Brain microvascular endothelial cell (primary cell): ENCODE results near the gene CLASP1.
"Not testable (repeated sequence)": the region's sequence is repeated elsewhere in the genome, so short reads cannot be mapped to it uniquely, and the experiment has no call there.

Experiments used
- DNase-seq: peaks from one replicate; pipeline ENCODE4 v3.0.0-alpha.2; 2020
- H3K27ac ChIP-seq: fragments of 250-450 bp; sonication (Bioruptor Pico); 2 replicates; pipeline ENCODE4 v1.5.1; 2020; ENCODE audit warnings: mild to moderate bottlenecking, moderate library complexity
- H3K27me3 ChIP-seq: fragments of 250-450 bp; sonication (Bioruptor Pico); replicated peaks from 2 replicates; pipeline ENCODE4 v1.5.1; 2020; ENCODE audit warnings: mild to moderate bottlenecking
- H3K36me3 ChIP-seq: fragments of 250-450 bp; sonication (Bioruptor Pico); replicated peaks from 2 replicates; pipeline ENCODE4 v1.5.1; 2020; ENCODE audit warnings: mild to moderate bottlenecking
- H3K4me3 ChIP-seq: 2 replicates; pipeline ENCODE4 v1.5.1; 2011; ENCODE audit warnings: low read depth, mild to moderate bottlenecking, control low read depth, low read length, moderate library complexity
- CTCF ChIP-seq: IDR thresholded peaks from 2 replicates; pipeline ENCODE4 v1.5.1; 2011; ENCODE audit warnings: low read depth, mild to moderate bottlenecking, moderate library complexity, low read length, control low read depth, inconsistent platforms; ENCODE audit errors: missing control alignments
- in situ Hi-C: cut with HindIII; loops from 2 replicates; pipeline ENCODE4 v1.10.0; 2017; ENCODE audit warnings: low sequenced_read_pairs, low pct_ligation_motif_present

The CLASP1 gene

GRCh38 chr2:121298476-121298875 lies 350.8 kb downstream of the CLASP1 start:
- in situ Hi-C loops: no loop called here
- no peaks in the 10 kb centered on the region for H3K27me3 ChIP-seq
- no peak overlapping the region for H3K4me3 ChIP-seq
- no peak for TF ChIP-seq CTCF
- no peak overlapping the region for H3K27ac ChIP-seq
- no peaks in the 10 kb centered on the region for H3K36me3 ChIP-seq
- no peak for DNase-seq

- H3K36me3 ChIP-seq, H3K27ac ChIP-seq, in situ Hi-C loops, H3K4me3 ChIP-seq, H3K27me3 ChIP-seq, DNase-seq: not testable (repeated sequence)
These were observed 351.4 kb downstream of the CLASP1 start for GRCh38 chr2:121297866-121298265.

GRCh38 chr2:121297217-121297830 lies 351.9 kb downstream of the CLASP1 start:
- Histone ChIP-seq H3K27me3 (no peaks in the 10 kb centered on the region), H3K36me3 (no peaks in the 10 kb centered on the region), H3K27ac (no peak overlapping the region), H3K4me3 (no peak overlapping the region)
- TF ChIP-seq CTCF: peak; percentile 92
- peak; percentile 60 for DNase-seq
- in situ Hi-C loops: no loop called here

- Histone ChIP-seq H3K36me3 (no peaks in the 10 kb centered on the region), H3K4me3 (no peak overlapping the region), H3K27me3 (no peaks in the 10 kb centered on the region), H3K27ac (no peak overlapping the region)
- DNase-seq: no peak
- in situ Hi-C loops: no loop called here
- no peak for TF ChIP-seq CTCF
These were observed 353.2 kb downstream of the CLASP1 start for GRCh38 chr2:121295911-121296650.

GRCh38 chr2:121294881-121295840 lies 354.1 kb downstream of the CLASP1 start:
- DNase-seq: no peak
- H3K27me3 ChIP-seq: no peaks in the 10 kb centered on the region

More at GRCh38 chr2:121294881-121295840, 354.1 kb downstream of the CLASP1 start:
- no peak overlapping the region for H3K4me3 ChIP-seq
- in situ Hi-C loops: no loop called here
- H3K27ac ChIP-seq: no peak overlapping the region
- TF ChIP-seq CTCF: no peak
- no peaks in the 10 kb centered on the region for H3K36me3 ChIP-seq
